IMR-90 (cell line): Measurements from ENCODE around the gene NLRC5. TPM values are rescaled to one million over a fixed set of nuclear protein-coding genes. Genes with fewer than 3 reads are reported as not detected.

Source experiments
- ATAC-seq: fragments of 200-7000 bp; cut with Tn5 transposase; 2 replicates; pipeline ENCODE4 v1.9.1; 2020; ENCODE audit warnings: low read depth, mild to moderate bottlenecking, moderate library complexity
- BruUV-seq: library from RNA; stranded (reverse); fragments of 400-500 nt; replicated peaks from 2 replicates; lab custom pipeline; 2021; lab: Mats Ljungman, UMichigan
- CTCF ChIA-PET: fragments of 300-600 bp; formaldehyde crosslinking; extraction: SDS; loops from one replicate; lab custom pipeline; 2021; ENCODE audit warnings: antibody characterized with exemption; lab: Yijun Ruan, JAX
- POLR2A ChIA-PET: fragments of 300-600 bp; sonication (Branson Sonifier 250); formaldehyde crosslinking; loops from one replicate; lab custom pipeline; 2022; ENCODE audit warnings: antibody characterized with exemption; ENCODE audit not compliant: unreplicated experiment; lab: Charles Lee
- DNase-seq: peaks from one replicate; pipeline ENCODE4 v3.0.0; 2013
- H2AFZ ChIP-seq: replicated peaks from 2 replicates; pipeline ENCODE3; 2013; ENCODE audit warnings: low read length, mild to moderate bottlenecking; ENCODE audit not compliant: poor library complexity
- H2AK5ac ChIP-seq: 2 replicates; pipeline ENCODE4 v1.6.1; 2013; ENCODE audit warnings: low read depth, low read length, inconsistent platforms
- H2AK9ac ChIP-seq: replicated peaks from 2 replicates; pipeline ENCODE3; 2013; ENCODE audit warnings: mild to moderate bottlenecking, low read depth, low read length, moderate library complexity; ENCODE audit not compliant: poor library complexity
- H2BK120ac ChIP-seq: 2 replicates; pipeline ENCODE4 v1.6.1; 2013; ENCODE audit warnings: low read depth, low read length, inconsistent platforms
- H2BK15ac ChIP-seq: 3 replicates; pipeline ENCODE4 v1.6.1; 2013; ENCODE audit warnings: low read depth, low read length, inconsistent platforms
- H2BK20ac ChIP-seq: 2 replicates; pipeline ENCODE4 v1.6.1; 2013; ENCODE audit warnings: low read depth, mild to moderate bottlenecking, inconsistent platforms, low read length, moderate library complexity
- H2BK5ac ChIP-seq: 2 replicates; pipeline ENCODE4 v1.6.1; 2013; ENCODE audit warnings: mild to moderate bottlenecking, low read depth, low read length, inconsistent platforms; ENCODE audit not compliant: poor library complexity, severe bottlenecking
- H3K14ac ChIP-seq: replicated peaks from 2 replicates; pipeline ENCODE4 v1.6.1; 2013; ENCODE audit warnings: low read depth, low read length, inconsistent platforms
- H3K18ac ChIP-seq: 2 replicates; pipeline ENCODE4 v1.6.1; 2013; ENCODE audit warnings: low read depth, low read length, control low read depth
- H3K23ac ChIP-seq: 2 replicates; pipeline ENCODE4 v1.6.1; 2013; ENCODE audit warnings: low read depth, low read length, inconsistent platforms
- H3K27ac ChIP-seq: 2 replicates; pipeline ENCODE4 v1.5.1; 2013; ENCODE audit warnings: mild to moderate bottlenecking, control low read depth, low read length; ENCODE audit not compliant: insufficient read depth
- H3K27me3 ChIP-seq: 2 replicates; pipeline ENCODE4 v1.6.1; 2013; ENCODE audit warnings: low read length; ENCODE audit not compliant: control insufficient read depth, insufficient read depth
- H3K36me3 ChIP-seq: 2 replicates; pipeline ENCODE4 v1.6.1; 2013; ENCODE audit warnings: low read length, mixed read lengths; ENCODE audit not compliant: control insufficient read depth, insufficient read depth
- H3K4ac ChIP-seq: 2 replicates; pipeline ENCODE4 v1.6.1; 2013; ENCODE audit warnings: low read depth, low read length, inconsistent platforms
- H3K4me1 ChIP-seq: 2 replicates; pipeline ENCODE4 v1.6.1; 2013; ENCODE audit warnings: low read length, mixed read lengths; ENCODE audit not compliant: control insufficient read depth, insufficient read depth
- H3K4me2 ChIP-seq: 2 replicates; pipeline ENCODE4 v1.6.1; 2013; ENCODE audit warnings: low read depth, mild to moderate bottlenecking, control low read depth, low read length, moderate library complexity
- H3K4me3 ChIP-seq: 2 replicates; pipeline ENCODE4 v1.5.1; 2013; ENCODE audit warnings: low read depth, mild to moderate bottlenecking, control low read depth, low read length, moderate library complexity; ENCODE audit not compliant: insufficient read depth
- H3K56ac ChIP-seq: 2 replicates; pipeline ENCODE4 v1.6.1; 2013; ENCODE audit warnings: low read length, inconsistent platforms; ENCODE audit not compliant: insufficient read depth; ENCODE audit errors: extremely low read depth
- H3K79me1 ChIP-seq, 2 experiments: 2 replicates each; pipeline ENCODE4 v1.6.1; 2013; ENCODE audit warnings: low read length in 2 of 2, inconsistent platforms in 1 of 2, low read depth in 1 of 2
- H3K9ac ChIP-seq: 2 replicates; pipeline ENCODE4 v1.6.1; 2013; ENCODE audit warnings: low read depth, low read length, control low read depth
- H3K9me1 ChIP-seq: 2 replicates; pipeline ENCODE4 v1.6.1; 2013; ENCODE audit warnings: low read length, inconsistent platforms; ENCODE audit not compliant: insufficient read depth
- H3K9me3 ChIP-seq: 2 replicates; pipeline ENCODE4 v1.6.1; 2013; ENCODE audit warnings: low read length; ENCODE audit not compliant: control insufficient read depth, insufficient read depth
- H4K20me1 ChIP-seq: 2 replicates; pipeline ENCODE4 v1.6.1; 2013; ENCODE audit warnings: low read length, inconsistent platforms; ENCODE audit not compliant: insufficient read depth
- H4K5ac ChIP-seq: 2 replicates; pipeline ENCODE4 v1.6.1; 2013; ENCODE audit warnings: mild to moderate bottlenecking, low read depth, low read length, control low read depth
- H4K8ac ChIP-seq, 2 experiments: 2 replicates each; pipeline ENCODE4 v1.6.1; 2013; ENCODE audit warnings: low read depth in 2 of 2, low read length in 2 of 2, control low read depth in 1 of 2, inconsistent platforms in 1 of 2
- H4K91ac ChIP-seq: 2 replicates; pipeline ENCODE4 v1.6.1; 2013; ENCODE audit warnings: low read depth, low read length, inconsistent platforms; ENCODE audit not compliant: insufficient read depth
- CEBPB ChIP-seq: IDR thresholded peaks from 2 replicates; pipeline ENCODE4 v1.6.1; 2012; ENCODE audit warnings: low read depth, low read length, improper control_type of control experiment
- MAFK ChIP-seq: IDR thresholded peaks from 2 replicates; pipeline ENCODE4 v1.6.1; 2012; ENCODE audit warnings: low read depth, low read length, improper control_type of control experiment
- SMC3 ChIP-seq: fragments of 150-350 bp; IDR thresholded peaks from 2 replicates; pipeline ENCODE4 v1.6.1; 2016; ENCODE audit warnings: low read depth, mild to moderate bottlenecking, antibody characterized with exemption, low read length, moderate library complexity
- WGBS, 2 experiments: methylation state at CpG; one replicate each; pipeline versions ENCODE4 v1.1.5 to v1.1.7; 2013; ENCODE audit warnings: missing lambda C conversion rate in 2 of 2; ENCODE audit not compliant: insufficient read length in 1 of 2; ENCODE audit errors: extremely low coverage in 2 of 2; 5-methylcytosine and 5-hydroxymethylcytosine counted together
- dilution Hi-C: fragments of 300-500 bp; cut with HindIII; formaldehyde crosslinking; loops from one replicate; pipeline ENCODE4 v1.14.3; 2018; ENCODE audit warnings: low sequenced_read_pairs; ENCODE audit not compliant: unreplicated experiment
- in situ Hi-C: fragments of 300-500 bp; cut with MboI; formaldehyde crosslinking; loops from 3 replicates; pipeline ENCODE4 v1.14.3; 2019; ENCODE audit warnings: low sequenced_read_pairs, inconsistent platforms, mixed read lengths
- intact Hi-C: fragments of 100-400 bp; cut with micrococcal nuclease; formaldehyde crosslinking; loops from 2 replicates; pipeline ENCODE4 v1.10.0; 2022
- polyA plus RNA-seq, 3 experiments: library from polyadenylated mRNA; depleted of rRNA; stranded (reverse); fragments of >200 nt; gene quantifications; 2 replicates each; pipeline ENCODE4 v1.2.3, GENCODE V29; 2012; ENCODE audit warnings: low replicate concordance in 1 of 3
- total RNA-seq: library from RNA; depleted of rRNA; stranded (reverse); fragments of >200 nt; gene quantifications from 2 replicates; pipeline ENCODE4 v1.2.3, GENCODE V29; 2012

NLRC5 gene
- total and polyA plus RNA-seq, 2 of the 4 experiments (the other 2 are of a cell fraction): 9.1 to 14.9 TPM

- no peak for DNase-seq
- in situ Hi-C loops: no loop called here
Observed at GRCh38 chr16:56977216-56977615, 12.1 kb upstream of the NLRC5 start.

More at GRCh38 chr16:56977216-56977615, 12.1 kb upstream of the NLRC5 start:
- H3K9me3 ChIP-seq: no peaks in the 10 kb centered on the region
- no peak for ATAC-seq
- H3K4me2 ChIP-seq: no peak overlapping the region
- no peak overlapping the region for H3K56ac ChIP-seq
- H2BK120ac ChIP-seq: no peak overlapping the region
- no peak overlapping the region for H3K9ac ChIP-seq
- H4K91ac ChIP-seq: no peak overlapping the region
- H2BK20ac ChIP-seq: no peak overlapping the region
- H2AK5ac ChIP-seq: no peak overlapping the region
- no peak overlapping the region for H3K4me3 ChIP-seq
- no peak overlapping the region for H2AK9ac ChIP-seq
- WGBS, 2 experiments: 83% methylated on average over 1 of the region's 6 CpGs; no CpG with 5 or more reads in 1 of the 2 experiments
- H3K4me1 ChIP-seq: no peaks in the 10 kb centered on the region
- intact Hi-C loops (no loop called here), dilution Hi-C loops (no loop called here)
- CTCF ChIA-PET: no interaction called here
- no peaks in the 10 kb centered on the region for H3K9me1 ChIP-seq
- no peak overlapping the region for H3K23ac ChIP-seq
- peaks cover 2% of the 10 kb centered on the region; the same call in 1 of the 2 replicates for H3K27me3 ChIP-seq
- H3K79me1 ChIP-seq: no peaks in the 10 kb centered on the region
- H3K4ac ChIP-seq: no peak overlapping the region
- H3K36me3 ChIP-seq: no peaks in the 10 kb centered on the region
- H4K20me1 ChIP-seq: no peaks in the 10 kb centered on the region
- no peak overlapping the region for H2BK15ac ChIP-seq
- TF ChIP-seq MAFK (no peak), CEBPB (no peak), SMC3 (no peak)
- no TSS peak for BruUV-seq
- H2AFZ ChIP-seq: no peak overlapping the region
- no peak overlapping the region for H4K5ac ChIP-seq
- H3K18ac ChIP-seq: no peak overlapping the region
- H3K14ac ChIP-seq: no peak overlapping the region
- POLR2A ChIA-PET: no interaction called here
- H4K8ac ChIP-seq: no peak overlapping the region
- H3K27ac ChIP-seq: no peak overlapping the region
- no peak overlapping the region for H2BK5ac ChIP-seq
